B cell (primary cell): ENCODE results near the gene PTPN1. TPM values are rescaled to one million over a fixed set of nuclear protein-coding genes. Genes with fewer than 3 reads are reported as not detected.

ENCODE experiments used
- ATAC-seq: fragments of 200-7000 bp; cut with Tn5 transposase; one replicate; pipeline ENCODE4 v1.10.0; 2021; ENCODE audit warnings: low read depth, mild to moderate bottlenecking, moderate number of reproducible peaks, moderate library complexity
- CTCF ChIA-PET: fragments of 350-600 bp; sonication (Branson Sonifier 250); formaldehyde crosslinking; loops from one replicate; lab custom pipeline; 2021; ENCODE audit warnings: antibody characterized with exemption, inconsistent platforms; lab: Charles Lee
- POLR2A ChIA-PET: fragments of 350-600 bp; sonication (Branson Sonifier 250); formaldehyde crosslinking; loops from one replicate; lab custom pipeline; 2021; ENCODE audit warnings: antibody characterized with exemption; lab: Charles Lee
- DNase-seq: peaks from one replicate; pipeline ENCODE4 v3.0.0; 2013
- H2AFZ ChIP-seq: 2 replicates; pipeline ENCODE4 v1.6.1; 2012; ENCODE audit warnings: mild to moderate bottlenecking, low read depth, low read length; ENCODE audit not compliant: insufficient read depth, poor library complexity, severe bottlenecking
- H3K27ac ChIP-seq, 2 donors: 1 replicate in 1 of 2; 2 replicates in 1 of 2; pipeline ENCODE4 v1.5.1; 2012 to 2013; ENCODE audit warnings: low read length in 2 of 2, mild to moderate bottlenecking in 2 of 2, moderate library complexity in 1 of 2
- H3K27me3 ChIP-seq, 4 experiments: fragments of 200-600 bp in 1 of 4; sonication (generic) in 1 of 4; replicated peaks in 1 of 4; 1 replicate in 2 of 4; 2 replicates in 2 of 4; pipeline versions ENCODE4 v1.6.1 to v1.7.0; 2013 to 2016; ENCODE audit warnings: low read length in 3 of 4, mild to moderate bottlenecking in 2 of 4, mixed read lengths in 1 of 4, moderate library complexity in 1 of 4; ENCODE audit not compliant: insufficient read depth in 4 of 4, control insufficient read depth in 3 of 4; ENCODE audit errors: control extremely low read depth in 1 of 4
- H3K36me3 ChIP-seq, 2 experiments: replicated peaks in 1 of 2; 1 replicate in 1 of 2; 2 replicates in 1 of 2; pipeline versions ENCODE4 v1.6.1 to v1.7.1; 2013; ENCODE audit warnings: low read length in 1 of 2; ENCODE audit not compliant: insufficient read depth in 2 of 2, control insufficient read depth in 1 of 2; ENCODE audit errors: control extremely low read depth in 1 of 2, extremely low read depth in 1 of 2
- H3K4me1 ChIP-seq, 2 donors: fragments of 200-600 bp in 1 of 2; sonication (generic) in 1 of 2; 1 replicate in 1 of 2; 2 replicates in 1 of 2; pipeline versions ENCODE4 v1.5.1 to v1.6.1; 2013 to 2017; ENCODE audit warnings: low read length in 2 of 2; ENCODE audit not compliant: control insufficient read depth in 2 of 2, insufficient read depth in 2 of 2
- H3K4me2 ChIP-seq: replicated peaks from 2 replicates; pipeline ENCODE3; 2012; ENCODE audit warnings: mild to moderate bottlenecking, low read depth, low read length; ENCODE audit not compliant: poor library complexity, severe bottlenecking
- H3K4me3 ChIP-seq, 5 experiments: fragments of 200-600 bp in 1 of 5; sonication (generic) in 1 of 5; 1 replicate in 3 of 5; 2 replicates in 2 of 5; pipeline versions ENCODE4 v1.5.1 to v1.7.0; 2011 to 2016; ENCODE audit warnings: low read length in 4 of 5, mild to moderate bottlenecking in 4 of 5, low read depth in 2 of 5, control low read depth in 1 of 5, moderate library complexity in 1 of 5; ENCODE audit not compliant: insufficient read depth in 1 of 5; ENCODE audit errors: control extremely low read depth in 1 of 5, extremely low read depth in 1 of 5
- H3K79me2 ChIP-seq: fragments of 200-600 bp; sonication (generic); one replicate; pipeline ENCODE4 v1.6.0; 2016; ENCODE audit warnings: low read length; ENCODE audit not compliant: control insufficient read depth, insufficient read depth
- H3K9ac ChIP-seq: fragments of 200-600 bp; sonication (generic); 2 replicates; pipeline ENCODE4 v1.6.1; 2017; ENCODE audit warnings: mild to moderate bottlenecking, low read length, moderate library complexity
- H3K9me3 ChIP-seq, 3 donors: one replicate each; pipeline versions ENCODE4 v1.6.1 to v1.7.1; 2013; ENCODE audit warnings: low read length in 2 of 3; ENCODE audit not compliant: control insufficient read depth in 2 of 3, insufficient read depth in 1 of 3; ENCODE audit errors: control extremely low read depth in 1 of 3
- H4K20me1 ChIP-seq: 2 replicates; pipeline ENCODE4 v1.6.0; 2012; ENCODE audit warnings: mild to moderate bottlenecking, low read length; ENCODE audit not compliant: insufficient read depth, control insufficient read depth, poor library complexity, severe bottlenecking
- H3K27ac Mint-ChIP-seq: one replicate; pipeline ENCODE4 v1.8.0; 2021; ENCODE audit warnings: mixed read lengths
- H3K27me3 Mint-ChIP-seq: one replicate; pipeline ENCODE4 v1.8.0; 2021; ENCODE audit warnings: mixed read lengths
- H3K4me1 Mint-ChIP-seq: one replicate; pipeline ENCODE4 v1.8.0; 2021; ENCODE audit warnings: mixed read lengths
- H3K4me3 Mint-ChIP-seq: one replicate; pipeline ENCODE4 v1.8.0; 2021; ENCODE audit warnings: mixed read lengths
- H3K9me3 Mint-ChIP-seq: one replicate; pipeline ENCODE4 v1.8.0; 2022; ENCODE audit warnings: mixed read lengths; ENCODE audit not compliant: insufficient read depth
- CTCF ChIP-seq: fragments of 200-600 bp; IDR thresholded peaks from one replicate; pipeline ENCODE4 v1.8.0; 2022; ENCODE audit warnings: antibody characterized with exemption, mild to moderate bottlenecking
- EZH2 ChIP-seq: IDR thresholded peaks from 2 replicates; pipeline ENCODE4 v1.6.1; 2012; ENCODE audit warnings: borderline replicate concordance, low read depth, mild to moderate bottlenecking, moderate library complexity, low read length; ENCODE audit not compliant: insufficient read depth, poor library complexity, severe bottlenecking
- WGBS: methylation state at CpG from one replicate; pipeline ENCODE4 v1.1.5; 2013; ENCODE audit warnings: missing lambda C conversion rate; ENCODE audit not compliant: insufficient coverage; 5-methylcytosine and 5-hydroxymethylcytosine counted together
- intact Hi-C: fragments of 100-400 bp; cut with micrococcal nuclease; formaldehyde crosslinking; loops from one replicate; pipeline ENCODE4 v1.10.0; 2022
- polyA plus RNA-seq: library from polyadenylated mRNA; depleted of rRNA; stranded (reverse); fragments of >200 nt; gene quantifications from 2 replicates; pipeline ENCODE4 v1.2.3, GENCODE V29; 2012
- total RNA-seq, 2 donors: library from RNA; stranded (reverse); fragments of 120-200 nt in 1 of 2; gene quantifications; 1 replicate in 1 of 2; 2 replicates in 1 of 2; pipeline versions ENCODE4 v1.2.3 to v1.2.4, GENCODE V29; 2013 to 2022

Gene PTPN1
- total and polyA plus RNA-seq, 2 donors (not counting 1 experiment from before 2014, with no cell fraction given): 77.4 to 134 TPM

GRCh38 chr20:50498071-50498776 is 12.0 kb upstream of the PTPN1 start:
- Mint-ChIP-seq H3K4me1 (peaks cover 41% of the 10 kb centered on the region), H3K27ac (peak overlapping the region; percentile 90), H3K4me3 (peak overlapping the region; percentile 38), H3K27me3 (no peaks in the 10 kb centered on the region), H3K9me3 (no peaks in the 10 kb centered on the region)
- Histone ChIP-seq H3K4me2 (no peak overlapping the region), H3K79me2 (no peaks in the 10 kb centered on the region), H2AFZ (no peak overlapping the region), H4K20me1 (no peaks in the 10 kb centered on the region), H3K36me3 (no peaks in the 10 kb centered on the region), H3K4me1 (peaks cover 0 to 21% of the 10 kb centered on the region in 2 donors), H3K27me3 (no peaks in the 10 kb centered on the region), H3K27ac (peak overlapping the region; percentile 27 to 60), H3K4me3 (no peak overlapping the region), H3K9ac (no peak overlapping the region), H3K9me3 (no peaks in the 10 kb centered on the region)
- 74% methylated on average over 3 of the region's 5 CpGs for WGBS
- CTCF ChIA-PET: interaction anchor here (0.6 to 10.5 kb wide), 5 partner anchors 20 to 485 kb away, joined by 3 to 292 read pairs (median 4); no protein-coding TSS in a partner anchor
- DNase-seq (peak; percentile 73), ATAC-seq (peak; percentile 77)
- intact Hi-C loops: loop anchor here (2.0 kb wide), 1 partner anchor 233 kb away; the partner anchor contains the start of gene PARD6B
- TF ChIP-seq CTCF: no peak
- no peak for TF ChIP-seq EZH2
- POLR2A ChIA-PET: interaction anchor here (0.8 to 1.0 kb wide), 2 partner anchors 10 to 12 kb away, joined by 4 to 6 read pairs; partner anchors contain the start of gene PTPN1

GRCh38 chr20:50499938-50500337 is 10.2 kb upstream of the PTPN1 start:
- H3K4me1 ChIP-seq: peaks cover 8 to 34% of the 10 kb centered on the region in 2 donors
- no peak for TF ChIP-seq CTCF
- no peak for TF ChIP-seq EZH2
- WGBS: 100% methylated on average over 2 of the region's 3 CpGs
- no peaks in the 10 kb centered on the region for H3K27me3 ChIP-seq
- H4K20me1 ChIP-seq: no peaks in the 10 kb centered on the region
- H3K9me3 ChIP-seq: no peaks in the 10 kb centered on the region
- Mint-ChIP-seq H3K4me3 (no peak overlapping the region), H3K27ac (peak overlapping the region; percentile 68), H3K27me3 (no peaks in the 10 kb centered on the region), H3K9me3 (no peaks in the 10 kb centered on the region), H3K4me1 (peaks cover 47% of the 10 kb centered on the region)
- ATAC-seq: no peak
- ChIA-PET CTCF (interaction anchor here (0.6 to 10.5 kb wide), 7 partner anchors 9 to 249 kb away, joined by 3 to 292 read pairs (median 10); no protein-coding TSS in a partner anchor), POLR2A (interaction anchor here (0.7 kb wide), 1 partner anchor 13 kb away, joined by 3 read pairs; no protein-coding TSS in a partner anchor)
- no peak for DNase-seq
- H3K27ac ChIP-seq: no peak overlapping the region
- no peaks in the 10 kb centered on the region for H3K36me3 ChIP-seq
- no peak overlapping the region for H3K4me3 ChIP-seq
- no peaks in the 10 kb centered on the region for H3K79me2 ChIP-seq
- no peak overlapping the region for H3K9ac ChIP-seq
- H3K4me2 ChIP-seq: no peak overlapping the region
- intact Hi-C loops: loop anchor here (1.0 to 2.0 kb wide), 2 partner anchors 10 to 231 kb away; partner anchors contain the start of genes PARD6B and PTPN1
- peak overlapping the region; percentile 16 for H2AFZ ChIP-seq
